Heart right ventricle (tissue), 16 donors: ENCODE measurements around the gene TMCO2. TPM values are rescaled to one million over a fixed set of nuclear protein-coding genes. Genes with fewer than 3 reads are reported as not detected.

Experiments
- ATAC-seq, 8 donors: fragments of 200-7000 bp; cut with Tn5 transposase; one replicate each; pipeline ENCODE4 v1.9.1; 2020; ENCODE audit warnings: mild to moderate bottlenecking in 8 of 8, moderate library complexity in 8 of 8, moderate number of reproducible peaks in 1 of 8
- DNase-seq, 2 donors: peaks; one replicate each; pipeline ENCODE4 v3.0.0-alpha.2; 2020
- H3K27ac ChIP-seq, 10 donors: fragments of 200-600 bp; sonication (generic) in 2 of 10; one replicate each; pipeline versions ENCODE4 v1.5.0 to v1.8.0; 2020 to 2022; ENCODE audit warnings: mild to moderate bottlenecking in 3 of 10
- H3K27me3 ChIP-seq, 7 donors: fragments of 200-600 bp; one replicate each; pipeline ENCODE4 v1.8.0; 2021 to 2022; ENCODE audit warnings: mild to moderate bottlenecking in 2 of 7
- H3K36me3 ChIP-seq, 9 donors: fragments of 200-600 bp; sonication (generic) in 1 of 9; one replicate each; pipeline versions ENCODE4 v1.5.0 to v1.8.0; 2020 to 2022; ENCODE audit warnings: mild to moderate bottlenecking in 2 of 9
- H3K4me1 ChIP-seq, 9 donors: fragments of 200-600 bp; sonication (generic) in 1 of 9; one replicate each; pipeline versions ENCODE4 v1.5.0 to v1.8.0; 2020 to 2022; ENCODE audit warnings: mild to moderate bottlenecking in 4 of 9
- H3K4me3 ChIP-seq, 10 donors: fragments of 200-600 bp; sonication (generic) in 2 of 10; one replicate each; pipeline versions ENCODE4 v1.5.0 to v1.8.0; 2020 to 2022; ENCODE audit warnings: mild to moderate bottlenecking in 7 of 10, moderate library complexity in 2 of 10
- H3K9me3 ChIP-seq, 11 donors: fragments of 200-600 bp in 10 of 11; sonication (generic) in 2 of 11; one replicate each; pipeline versions ENCODE4 v1.5.0 to v1.8.0; 2013 to 2022; ENCODE audit warnings: mild to moderate bottlenecking in 2 of 11, control low read depth in 1 of 11, moderate library complexity in 1 of 11
- WGBS, 2 donors: extraction: QIAGEN DNeasy Blood & Tissue Kit; methylation state at CpG; one replicate each; pipeline ENCODE4 v1.1.7; 2013; ENCODE audit warnings: inconsistent platforms in 1 of 2; 5-methylcytosine and 5-hydroxymethylcytosine counted together
- intact Hi-C, 10 donors: fragments of 100-400 bp; cut with DNase I; formaldehyde crosslinking; loops; one replicate each; pipeline versions ENCODE4 v1.11.1 to v1.14.2; 2022
- polyA plus RNA-seq, 2 donors: library from polyadenylated mRNA; stranded (reverse); fragments of 200-250 nt; gene quantifications; one replicate each; pipeline ENCODE4 v1.2.3, GENCODE V29; 2013
- total RNA-seq, 10 donors: library from RNA; stranded (reverse); fragmentation: NEBNext Ultra II Directional in 3 of 10; extraction: Animal tissue kit (Norgen Biotek cat#: 25700) in 3 of 10; gene quantifications; one replicate each; pipeline versions ENCODE4 v1.2.1 to v1.2.4, GENCODE V29; 2021 to 2023
- TF ChIP-seq, protein P1 (sequence below), 9 donors: fragments of 200-600 bp; sonication (generic) in 2 of 9; IDR thresholded peaks; one replicate each; pipeline versions ENCODE4 v1.5.0 to v1.8.0; 2021 to 2022; ENCODE audit warnings: antibody characterized with exemption in 9 of 9, mild to moderate bottlenecking in 5 of 9, moderate library complexity in 1 of 9
- donor health status: Arrhythmogenic right ventricular cardiomyopathy.
- donor health status: ischemic (EF 13 %, LVEDD 7.1; RV severe dilation, severe dysfunction).
- donor health status: healthy with polysubstance abuse.
- donor health status: DM: no; HTN: yes; CAD: no.
- donor health status: DM: no; HTN: no; CAD: no.
- donor health status: ischemic (EF 25% LVEDD 6.9; RV normal size, moderate dysfunction).
- donor health status: ischemic (EF 25% LVEDD 5.7; RV mildly dilated, moderate dysfunction).
- donor health status: healthy.
- donor health status: DM: yes; HTN: yes; CAD: no.
- donor health status: Ischemic cardiomyopathy.
- donor health status: ischemic (EF 35%, LVEDD 5.7; RV mildly dilated, moderate dysfunction).
- donor health status: nonischemic (EF 11% LVEDD 7.7; RV severe dilation, severe dysfunction).
- donor health status: DM: yes; HTN: yes; CAD: no.
- donor health status: PGD.
- donor health status: ischemic (EF 29% LVEDD 5.4; RV normal size, mild dysfunction).
- donor health status: nonischemic (EF 23%, LVEDD 6.1; RV moderate dilation, normal function).

Gene TMCO2
- total and polyA plus RNA-seq, 12 donors, result not detected

DNA sequence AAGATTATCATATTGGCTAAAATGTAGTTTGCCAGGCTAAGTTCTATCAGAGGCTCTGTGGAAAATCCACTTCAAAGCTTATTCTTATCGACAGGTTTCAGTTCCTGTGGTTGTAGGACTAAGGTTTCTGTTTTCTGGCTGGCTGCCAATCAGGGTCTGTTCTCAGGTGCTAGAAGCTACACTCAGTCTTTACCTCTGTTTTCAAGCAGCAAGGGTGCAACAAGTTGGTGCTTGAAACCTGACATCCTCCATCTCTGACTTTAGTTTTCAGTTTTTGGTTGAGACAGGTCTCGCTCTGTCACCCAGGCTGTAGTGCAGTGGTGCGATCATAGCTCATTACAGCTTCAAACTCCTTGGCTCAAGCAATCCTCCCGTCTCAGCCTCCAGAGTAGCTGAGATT lies 15.3 kb upstream of the TMCO2 start:
- TF ChIP-seq, protein P1, sequence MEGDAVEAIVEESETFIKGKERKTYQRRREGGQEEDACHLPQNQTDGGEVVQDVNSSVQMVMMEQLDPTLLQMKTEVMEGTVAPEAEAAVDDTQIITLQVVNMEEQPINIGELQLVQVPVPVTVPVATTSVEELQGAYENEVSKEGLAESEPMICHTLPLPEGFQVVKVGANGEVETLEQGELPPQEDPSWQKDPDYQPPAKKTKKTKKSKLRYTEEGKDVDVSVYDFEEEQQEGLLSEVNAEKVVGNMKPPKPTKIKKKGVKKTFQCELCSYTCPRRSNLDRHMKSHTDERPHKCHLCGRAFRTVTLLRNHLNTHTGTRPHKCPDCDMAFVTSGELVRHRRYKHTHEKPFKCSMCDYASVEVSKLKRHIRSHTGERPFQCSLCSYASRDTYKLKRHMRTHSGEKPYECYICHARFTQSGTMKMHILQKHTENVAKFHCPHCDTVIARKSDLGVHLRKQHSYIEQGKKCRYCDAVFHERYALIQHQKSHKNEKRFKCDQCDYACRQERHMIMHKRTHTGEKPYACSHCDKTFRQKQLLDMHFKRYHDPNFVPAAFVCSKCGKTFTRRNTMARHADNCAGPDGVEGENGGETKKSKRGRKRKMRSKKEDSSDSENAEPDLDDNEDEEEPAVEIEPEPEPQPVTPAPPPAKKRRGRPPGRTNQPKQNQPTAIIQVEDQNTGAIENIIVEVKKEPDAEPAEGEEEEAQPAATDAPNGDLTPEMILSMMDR (IDR thresholded peaks at IDR 0.05), result no peak
- Histone ChIP-seq H3K27me3 (no peaks in the 10 kb centered on the region), H3K4me3 (no peak overlapping the region), H3K27ac (no peak overlapping the region), H3K9me3 (peaks cover 0 to 4% (median 0%) of the 10 kb centered on the region in 11 donors), H3K4me1 (no peaks in the 10 kb centered on the region), H3K36me3 (peaks cover 0 to 98% (median 43%) of the 10 kb centered on the region in 9 donors)
- WGBS, 2 donors, result 89 to 95% methylated on average over 4 of the region's 4 CpGs
- ATAC-seq (no peak), DNase-seq (no peak)
- intact Hi-C loops, result loop anchor here in 1 of 10 donors (10.0 kb wide), 1 partner anchor 68 kb away; the partner anchor contains the start of gene RLF

DNA sequence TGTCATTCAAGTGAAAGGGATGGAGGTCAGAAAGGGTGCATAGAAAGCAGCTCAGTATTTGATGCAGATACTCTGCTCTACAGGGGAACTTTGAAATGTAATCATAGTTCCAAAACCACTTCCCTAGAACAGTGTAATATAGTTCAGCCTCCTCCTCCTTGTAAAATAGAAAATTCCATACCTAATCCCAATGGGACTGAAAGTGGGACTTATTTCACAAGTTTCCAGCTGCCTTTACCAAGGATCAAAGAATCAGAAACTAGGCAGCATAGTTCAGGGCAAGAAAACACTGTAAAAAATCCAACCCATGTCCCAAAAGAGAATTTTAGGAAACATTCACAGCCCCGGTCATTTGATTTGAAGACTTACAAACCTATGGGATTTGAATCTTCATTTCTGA lies 8.1 kb upstream of the TMCO2 start:
- H3K36me3 ChIP-seq, result peaks cover 0 to 59% (median 33%) of the 10 kb centered on the region in 9 donors

DNA sequence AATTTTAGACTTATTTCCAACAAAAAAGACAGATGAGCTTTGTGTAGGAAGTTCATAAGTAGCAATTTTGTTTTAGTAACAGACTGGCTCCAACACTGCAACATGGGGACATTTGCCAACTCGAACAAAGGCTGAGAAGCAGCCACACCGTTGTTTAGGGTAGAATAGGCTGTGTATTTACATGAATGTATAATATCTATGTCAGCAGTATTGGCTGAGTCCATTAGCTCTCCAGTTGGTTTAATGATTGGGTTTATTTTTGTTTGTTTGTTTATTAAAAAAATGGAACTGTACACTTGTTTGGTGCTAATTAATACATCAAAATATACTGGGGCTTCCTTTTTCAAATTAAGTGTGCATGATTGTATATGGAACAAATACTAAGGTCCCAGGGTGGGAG lies 7.3 kb upstream of the TMCO2 start:
- H3K27me3 ChIP-seq, result no peaks in the 10 kb centered on the region
- 92 to 93% methylated on average over 2 of the region's 2 CpGs for WGBS, 2 donors

More for the DNA sequence above, 8.1 kb upstream of the TMCO2 start:
- Histone ChIP-seq H3K4me3 (no peak overlapping the region), H3K27ac (no peak overlapping the region), H3K9me3 (no peaks in the 10 kb centered on the region), H3K4me1 (peaks cover 0 to 13% (median 8%) of the 10 kb centered on the region in 9 donors), H3K27me3 (no peaks in the 10 kb centered on the region)
- TF ChIP-seq, protein P1 (IDR thresholded peaks at IDR 0.05), result no peak
- intact Hi-C loops, result loop anchor here in 1 of 10 donors (10.0 kb wide), 1 partner anchor 75 kb away; the partner anchor contains the start of gene RLF
- ATAC-seq (no peak), DNase-seq (no peak)
- WGBS, 2 donors, result 90 to 93% methylated on average over 1 of the region's 1 CpG

GRCh38 chr1:40241362-40241761 lies 6.4 kb upstream of the TMCO2 start:
- ATAC-seq, result no peak
- TF ChIP-seq, protein P1 (IDR thresholded peaks at IDR 0.05), result no peak
- H3K36me3 ChIP-seq, result peaks cover 0 to 41% (median 22%) of the 10 kb centered on the region in 9 donors
- peak overlapping the region in 1 of 10 donors; percentile 46 for H3K27ac ChIP-seq
- H3K4me3 ChIP-seq, result no peak overlapping the region
- intact Hi-C loops, result no loop called here
- no peaks in the 10 kb centered on the region for H3K27me3 ChIP-seq
- H3K9me3 ChIP-seq, result no peaks in the 10 kb centered on the region
- peaks cover 0 to 13% (median 8%) of the 10 kb centered on the region in 9 donors for H3K4me1 ChIP-seq
- DNase-seq, result no peak
- 84 to 90% methylated on average over 1 of the region's 1 CpG for WGBS, 2 donors

More for the DNA sequence above, 7.3 kb upstream of the TMCO2 start:
- ATAC-seq (no peak), DNase-seq (no peak)
- Histone ChIP-seq H3K36me3 (peaks cover 0 to 51% (median 30%) of the 10 kb centered on the region in 9 donors), H3K9me3 (no peaks in the 10 kb centered on the region), H3K4me1 (peaks cover 0 to 13% (median 8%) of the 10 kb centered on the region in 9 donors), H3K27ac (no peak overlapping the region), H3K4me3 (no peak overlapping the region)
- intact Hi-C loops, result no loop called here
- TF ChIP-seq, protein P1 (IDR thresholded peaks at IDR 0.05), result no peak
